ENCODE results near the gene DACT2.

Gene DACT2

DNA sequence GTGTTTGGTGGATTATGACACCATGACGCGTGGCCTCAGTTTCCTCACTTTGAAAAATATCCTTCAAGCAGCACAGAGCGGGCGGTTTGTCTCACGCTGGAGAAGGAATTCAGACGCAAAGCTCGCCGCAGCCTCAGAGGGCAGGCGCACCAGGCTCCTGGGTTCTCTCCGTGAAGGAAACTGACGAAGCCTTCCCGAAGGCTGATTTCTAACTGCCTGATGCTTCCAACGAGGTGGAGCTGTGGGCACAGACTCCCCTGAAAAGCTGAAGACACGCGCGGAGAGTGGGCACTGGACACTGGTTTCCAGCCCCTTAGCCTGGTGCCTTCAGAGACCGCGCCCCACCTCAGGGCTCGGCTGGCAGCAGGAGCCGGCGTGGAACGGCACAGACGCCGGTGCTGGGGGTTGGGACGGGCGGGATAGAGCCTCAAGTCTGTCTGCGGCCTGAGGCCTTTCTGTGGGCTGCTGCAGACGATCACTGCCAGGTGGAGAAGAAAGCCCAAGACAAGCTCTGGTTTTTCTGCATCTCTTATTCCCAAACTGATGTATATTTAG is 56.1 kb downstream of the DACT2 start:
- DNase-seq (ENCODE audit: low read depth), result no peak

DNA sequence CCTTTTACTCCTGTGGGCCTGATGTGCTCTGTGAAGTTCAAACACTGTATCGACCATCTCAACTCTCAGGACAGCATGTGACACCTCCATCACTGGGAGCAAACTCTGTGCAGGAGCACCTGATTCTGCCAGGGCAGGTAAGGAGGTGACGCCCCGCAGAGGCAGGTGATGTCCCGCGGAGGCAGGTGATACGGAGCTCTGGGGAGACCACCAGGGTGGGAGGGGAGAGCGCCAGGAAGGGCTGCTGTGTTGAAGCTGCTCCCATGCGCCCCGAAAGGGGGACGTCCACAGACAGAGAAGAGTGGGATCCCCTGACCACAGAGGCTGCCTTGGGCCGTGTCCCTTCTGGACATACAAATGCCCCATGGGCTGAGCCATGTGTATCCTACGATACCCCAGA is 58.3 kb downstream of the DACT2 start:
- DNase-seq (ENCODE audit: low read depth), result no peak

DNA sequence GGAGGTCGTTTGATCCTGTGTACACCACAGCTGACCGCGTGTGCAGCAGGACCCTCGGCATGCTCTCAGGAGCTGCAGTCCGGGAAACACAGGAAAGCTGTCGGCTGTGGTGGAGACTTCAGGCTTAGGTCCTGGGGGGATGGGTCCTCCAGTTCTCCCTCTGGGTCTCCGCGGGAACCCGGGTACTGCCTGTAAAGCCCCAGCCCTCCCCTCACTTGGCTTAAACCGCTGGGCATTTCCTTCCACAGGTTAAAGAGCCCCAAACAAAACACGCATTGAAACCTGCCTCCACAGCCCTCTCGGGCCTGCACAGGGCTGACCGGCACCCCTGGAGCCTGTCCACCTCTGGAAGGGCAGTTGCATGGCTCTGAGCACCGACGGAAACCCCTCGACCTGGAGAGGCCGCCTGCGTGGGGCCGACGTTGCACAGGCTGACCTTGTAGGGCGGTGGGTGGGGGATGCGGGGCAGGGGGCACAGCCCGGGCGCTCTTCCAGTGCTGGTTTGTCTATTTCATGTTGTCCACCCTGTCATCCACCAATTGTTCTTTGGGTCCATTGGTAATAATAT is 59.1 kb downstream of the DACT2 start:
- DNase-seq (ENCODE audit: low read depth), result no peak

DNA sequence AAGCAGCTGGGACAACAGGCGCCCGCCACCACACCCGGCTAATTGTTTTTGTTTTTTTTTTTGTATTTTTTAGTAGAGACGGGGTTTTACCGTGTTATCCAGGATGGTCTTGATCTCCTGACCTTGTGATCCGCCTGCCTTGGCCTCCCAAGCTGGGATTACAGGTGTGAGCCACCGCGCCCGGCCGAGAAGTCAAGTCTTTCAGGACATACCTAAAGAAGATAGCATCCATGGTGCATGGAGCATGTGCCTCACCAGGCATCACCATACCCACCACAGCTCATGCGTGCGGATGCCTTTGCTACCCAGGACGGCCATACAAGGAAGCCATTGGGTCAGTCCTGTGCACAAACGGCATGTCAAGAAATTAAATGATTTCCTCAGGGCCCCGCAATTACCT is 60.8 kb downstream of the DACT2 start:
- DNase-seq (ENCODE audit: low read depth), result no peak

DNA sequence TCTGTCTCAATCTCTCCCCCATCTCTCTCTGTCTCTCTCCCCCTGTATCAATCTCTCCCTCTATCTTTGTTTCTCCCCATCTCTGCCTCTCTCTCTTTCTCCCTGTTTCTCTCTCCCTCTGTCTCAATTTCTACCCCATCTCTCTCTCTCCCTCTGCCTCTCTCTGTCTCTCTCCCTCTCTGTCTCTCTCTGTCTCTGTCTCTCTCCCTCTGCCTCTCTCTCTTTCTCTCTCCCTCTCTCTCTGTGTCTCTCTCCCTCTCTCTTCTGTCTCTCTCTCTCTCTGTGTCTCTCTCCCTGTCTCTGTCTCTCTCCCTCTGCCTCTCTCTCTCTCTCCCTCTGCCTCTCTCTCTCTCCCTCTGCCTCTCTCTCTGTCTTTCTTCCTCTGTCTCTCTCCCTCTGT is 62.6 kb downstream of the DACT2 start:
- DNase-seq (ENCODE audit: low read depth), result no peak
